ENCODE data around the gene PLPP7. TPM values are rescaled to one million over a fixed set of nuclear protein-coding genes. Genes with fewer than 3 reads are reported as not detected.
"Not testable (repeated sequence)": the region's sequence is repeated elsewhere in the genome, so short reads cannot be mapped to it uniquely, and the experiment has no call there.

PLPP7 gene
- total RNA-seq (2014; rRNA removed; shearing (Covaris generic)), result 0.56 and 1.6 TPM in 2 replicates
- 3.2 and 3.3 TPM in 2 replicates for polyA plus RNA-seq (2015; cell fraction: cytosol; rRNA removed)
- polyA plus RNA-seq (2015; cell fraction: nucleus; rRNA removed), result 1.7 and 2.8 TPM in 2 replicates

- peak; percentile 34 for DNase-seq (ENCODE audit: low read depth)
Measured at GRCh38 chr9:131289301-131290035, at the start of gene PLPP7. Gene PLPP7, plus strand, starts transcription at chr9:131289723. Its CDS starts 275 bp downstream, at chr9:131289998.

DNA sequence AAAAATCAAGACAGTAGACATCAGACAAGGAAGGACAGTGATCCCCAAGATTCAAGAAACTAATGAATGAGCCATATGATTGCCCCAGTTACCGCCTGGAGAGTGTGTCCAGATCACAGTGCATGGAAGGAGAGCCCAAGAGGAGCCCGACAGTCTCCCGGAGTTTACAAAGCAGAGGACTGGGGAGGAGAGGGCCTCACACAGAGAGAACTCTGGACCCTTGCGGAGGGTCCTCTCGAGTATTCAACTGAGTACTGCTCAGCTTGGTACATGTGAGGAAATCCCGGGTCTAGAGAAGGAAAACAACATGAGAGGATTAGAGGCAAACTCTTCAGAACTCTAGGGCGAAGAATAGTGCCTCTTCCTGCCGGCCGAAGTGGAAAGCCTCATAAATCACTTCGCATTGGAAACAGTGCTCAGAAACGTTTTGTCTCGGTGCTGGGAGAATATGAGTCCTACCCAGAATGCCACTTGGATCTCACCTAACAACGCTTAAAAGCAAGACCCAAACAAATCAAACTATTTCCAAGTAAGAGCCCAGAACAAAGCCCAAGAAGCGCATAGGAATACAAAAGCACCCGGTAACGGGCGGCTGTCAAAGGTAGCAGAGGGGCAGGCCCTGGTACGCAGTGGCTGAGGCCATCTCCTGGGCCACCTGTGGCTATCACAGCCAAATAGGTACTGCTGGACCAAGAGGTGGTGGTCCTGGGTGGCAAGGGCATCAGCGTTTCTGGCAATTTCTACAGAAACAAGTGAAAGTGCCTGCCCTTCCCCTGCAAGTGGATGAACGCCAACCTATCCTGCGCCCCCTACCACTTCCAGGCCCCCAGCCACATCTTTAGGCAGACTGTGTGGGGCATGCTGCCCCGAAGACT is 49.2 kb upstream of the PLPP7 start:
- no peak for DNase-seq (ENCODE audit: low read depth)

- not testable (repeated sequence) for DNase-seq (ENCODE audit: low read depth)
Measured at GRCh38 chr9:131244331-131244730, 45.2 kb upstream of the PLPP7 start.

- no peak for DNase-seq (ENCODE audit: low read depth)
Measured at GRCh38 chr9:131246618-131247017, 42.9 kb upstream of the PLPP7 start.

DNA sequence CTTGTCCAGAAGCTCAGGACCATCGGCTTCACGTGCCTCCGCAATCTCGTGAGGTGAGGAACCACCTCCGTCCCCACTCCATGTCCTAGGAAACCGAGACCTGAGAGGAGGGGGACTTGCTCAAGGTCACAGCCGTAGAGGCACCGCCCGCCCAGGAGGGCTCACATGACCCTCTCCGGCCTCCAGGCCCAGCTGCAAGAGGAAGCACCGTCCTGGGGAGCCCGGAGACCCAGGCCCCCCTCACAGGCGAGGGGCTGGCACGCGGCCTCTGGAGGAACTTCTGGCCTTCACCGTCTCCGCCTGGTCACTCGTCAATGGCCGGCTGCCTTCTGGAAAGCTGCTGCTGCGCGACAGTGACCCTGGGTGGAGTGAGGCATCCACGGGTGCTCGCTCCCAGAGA is 37.4 kb upstream of the PLPP7 start:
- DNase-seq (ENCODE audit: low read depth), result no peak

DNA sequence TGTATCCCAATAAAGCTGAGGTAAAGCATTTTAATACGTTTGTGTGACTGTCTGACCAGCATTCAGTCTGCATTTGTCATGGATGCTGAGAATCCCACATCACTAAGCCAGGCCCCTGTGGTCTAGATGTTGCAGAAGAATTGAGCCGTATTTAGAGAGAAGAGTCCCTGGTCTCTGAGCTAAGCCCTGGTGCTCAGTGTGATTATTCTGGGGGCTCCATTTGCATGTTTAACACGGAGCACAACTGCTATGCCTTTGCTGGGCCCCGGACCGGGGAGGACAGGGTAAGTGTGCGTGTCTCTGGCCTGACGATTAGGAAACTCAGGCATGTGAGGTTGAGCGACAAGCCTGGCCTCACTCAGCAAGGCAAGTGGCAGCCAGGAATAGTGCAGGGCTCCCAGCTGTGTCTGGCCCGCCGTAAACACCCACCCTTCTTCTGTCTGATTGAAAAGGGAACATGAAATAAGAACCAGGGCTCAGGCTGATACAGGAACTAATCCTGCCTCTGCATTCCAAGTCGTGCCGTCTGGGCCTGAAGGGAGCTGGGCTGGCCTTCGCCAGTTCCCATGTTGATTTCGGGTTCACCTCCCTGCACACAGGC is 35.5 kb upstream of the PLPP7 start:
- DNase-seq (ENCODE audit: low read depth), result no peak

GRCh38 chr9:131254626-131255025 is 34.9 kb upstream of the PLPP7 start:
- DNase-seq (ENCODE audit: low read depth), result no peak

- no peak for DNase-seq (ENCODE audit: low read depth)
Measured at GRCh38 chr9:131255676-131256197, 33.8 kb upstream of the PLPP7 start.

DNA sequence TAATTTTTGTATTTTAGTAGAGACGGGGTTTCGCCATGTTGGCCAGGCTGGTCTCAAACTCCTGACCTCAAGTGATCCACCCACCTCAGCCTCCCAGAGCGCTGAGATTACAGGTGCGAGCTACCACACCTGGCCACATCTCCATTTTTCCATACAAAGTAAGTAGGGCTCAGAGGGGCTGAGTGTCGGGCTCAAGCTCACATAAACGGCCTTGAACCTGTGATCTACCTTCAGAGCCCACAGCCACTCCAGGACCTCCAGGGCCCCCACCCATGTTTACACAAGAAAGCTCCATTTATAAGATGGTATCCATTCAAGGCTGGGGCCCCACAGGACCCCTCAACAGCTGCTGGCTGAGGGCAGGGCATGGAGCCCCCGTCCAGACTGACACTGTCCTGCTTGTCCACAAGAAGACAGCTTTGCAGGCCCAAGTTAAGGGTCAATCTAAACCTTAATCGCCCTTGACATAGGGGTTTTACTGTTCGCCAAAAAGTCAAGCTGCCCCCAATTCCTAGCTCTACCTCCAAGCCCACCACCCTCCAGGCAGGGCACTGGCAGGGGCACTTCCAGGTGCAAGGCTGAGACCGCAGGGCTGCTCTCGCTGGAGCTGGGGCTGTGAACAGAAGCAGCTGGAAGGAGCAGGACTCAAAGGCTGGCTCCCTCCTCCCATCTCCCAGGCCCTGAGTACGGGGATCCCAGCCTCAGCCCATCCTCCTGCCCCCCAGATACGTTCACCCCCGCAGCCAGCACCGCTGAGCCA is 32.1 kb upstream of the PLPP7 start:
- no peak for DNase-seq (ENCODE audit: low read depth)

- no peak for DNase-seq (ENCODE audit: low read depth)
Measured at GRCh38 chr9:131258186-131258585, 31.3 kb upstream of the PLPP7 start.

- DNase-seq (ENCODE audit: low read depth), result no peak
Measured at GRCh38 chr9:131258698-131259431, 30.7 kb upstream of the PLPP7 start.

DNA sequence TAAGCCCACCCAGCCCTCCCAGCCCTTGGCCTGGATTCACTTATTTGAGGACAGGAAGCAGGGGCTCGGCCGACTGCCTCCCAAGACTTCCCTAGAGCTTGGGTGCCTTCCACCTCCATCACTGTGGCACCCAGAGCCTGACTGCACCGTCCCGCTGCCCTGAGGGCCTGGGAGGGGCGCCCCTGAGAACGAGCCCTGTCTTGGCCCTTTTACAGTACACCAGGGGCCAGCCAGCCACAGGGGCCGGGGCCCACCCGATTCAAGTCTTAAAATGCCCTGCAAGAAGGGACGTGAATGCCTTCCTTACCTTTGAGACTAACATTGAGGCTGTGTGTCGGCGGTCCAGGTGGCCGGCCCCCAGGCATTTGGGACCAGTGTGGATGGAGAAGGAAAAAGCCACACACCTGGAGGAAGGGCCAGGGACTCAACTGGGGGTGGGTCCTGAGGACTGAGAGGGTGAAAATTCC is 30.1 kb upstream of the PLPP7 start:
- no peak for DNase-seq (ENCODE audit: low read depth)

GRCh38 chr9:131259916-131260597 is 29.5 kb upstream of the PLPP7 start:
- no peak for DNase-seq (ENCODE audit: low read depth)

DNA sequence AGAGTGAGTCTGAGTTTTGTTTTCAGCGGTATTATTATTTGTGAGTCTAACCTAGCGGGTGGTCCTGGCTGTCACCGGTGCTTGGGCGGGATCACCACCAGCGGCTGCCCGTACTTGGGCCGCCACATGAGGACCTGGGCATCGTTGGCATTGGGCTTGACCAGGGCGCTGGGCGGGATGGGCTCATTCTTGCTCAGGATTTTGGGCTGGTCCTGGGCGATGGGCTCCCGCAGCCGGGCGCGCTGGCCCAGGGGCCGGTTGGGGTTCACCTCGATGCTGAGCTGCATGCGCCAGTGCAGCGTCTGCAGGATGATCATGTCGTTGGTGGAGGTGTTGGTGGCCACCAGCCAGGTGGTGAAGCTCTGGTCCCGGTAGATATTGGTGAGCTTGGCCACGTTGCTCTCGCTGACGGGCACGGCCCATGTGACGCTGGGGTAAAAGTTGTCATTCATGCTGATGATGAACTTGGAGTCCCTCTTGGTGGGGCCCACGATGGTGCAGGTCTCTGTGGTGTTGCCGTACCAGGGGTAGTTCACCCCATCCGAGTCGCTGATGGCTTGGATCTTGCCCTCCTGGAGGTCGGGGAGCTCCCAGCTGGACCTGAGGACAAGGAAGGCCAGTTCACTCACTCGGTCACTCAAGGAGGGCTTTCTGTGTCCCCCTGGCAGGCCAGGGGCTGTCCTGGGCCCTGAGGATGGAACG is 28.6 kb upstream of the PLPP7 start:
- no peak for DNase-seq (ENCODE audit: low read depth)

DNA sequence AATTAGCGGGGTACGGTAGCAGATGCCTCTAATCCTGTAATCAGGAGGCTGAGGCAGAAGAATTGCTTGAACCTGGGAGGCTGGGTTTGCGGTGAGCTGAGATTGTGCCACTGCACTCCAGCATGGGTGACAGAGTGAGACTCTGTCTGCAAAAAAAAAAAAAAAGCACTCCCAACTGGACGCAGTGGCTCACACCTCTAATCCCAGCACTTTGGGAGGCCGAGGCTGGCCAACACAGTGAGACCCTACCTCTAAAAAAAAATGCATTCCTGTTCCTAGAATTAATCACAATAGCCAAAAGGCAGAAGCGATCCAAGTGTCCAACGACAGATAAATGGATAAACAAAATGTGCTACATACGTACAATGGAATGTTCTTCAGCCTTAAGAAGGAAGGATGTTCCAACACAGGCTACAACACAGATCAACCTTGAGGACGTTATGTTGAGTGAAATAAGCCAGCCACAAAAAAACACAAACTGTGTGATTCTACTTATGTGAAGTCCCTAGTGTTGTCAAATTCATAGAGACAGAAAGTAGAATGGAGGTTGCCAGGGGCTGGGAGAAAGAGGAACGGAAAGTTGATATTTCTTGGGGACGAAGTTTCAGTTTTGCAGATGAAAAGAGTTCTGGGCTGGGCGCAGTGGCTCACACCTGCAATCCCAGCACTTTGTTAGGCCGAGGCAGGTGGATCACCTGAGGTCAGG is 27.0 kb upstream of the PLPP7 start:
- DNase-seq (ENCODE audit: low read depth), result no peak

DNA sequence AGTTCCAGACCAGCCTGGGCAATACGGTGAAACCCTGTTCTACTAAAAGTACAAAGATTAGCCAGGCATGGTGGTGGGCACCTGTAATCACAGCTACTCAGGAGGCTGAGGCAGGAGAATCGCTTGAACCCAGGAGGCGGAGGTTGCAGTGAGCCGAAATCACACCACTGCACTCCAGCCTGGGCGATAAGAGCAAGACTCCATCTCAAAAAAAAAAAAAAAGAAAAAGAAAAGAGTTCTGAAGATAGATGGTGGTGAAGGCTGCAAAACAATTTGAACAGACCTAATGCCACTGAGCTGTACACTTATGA is 26.5 kb upstream of the PLPP7 start:
- not testable (repeated sequence) for DNase-seq (ENCODE audit: low read depth)

DNA sequence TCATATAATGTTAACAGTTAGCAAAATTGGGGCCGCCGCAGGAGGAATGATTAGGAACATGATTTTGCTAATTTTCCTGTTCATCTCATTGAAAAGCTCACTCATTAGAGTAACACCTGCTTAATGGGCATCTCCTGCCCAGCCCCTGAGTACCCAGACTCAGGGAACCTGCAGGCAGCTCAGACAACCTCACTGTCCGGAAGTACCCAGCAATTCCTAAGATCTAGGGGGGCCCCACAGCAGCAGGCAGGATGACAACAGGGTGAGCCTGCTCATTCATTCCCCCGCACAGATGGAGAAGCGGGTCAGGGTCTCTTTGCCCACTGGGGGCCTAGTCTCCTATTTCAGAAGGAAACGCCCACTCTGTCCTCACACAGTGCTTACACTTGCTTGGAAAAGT is 25.8 kb upstream of the PLPP7 start:
- no peak for DNase-seq (ENCODE audit: low read depth)

GRCh38 chr9:131264231-131264630 is 25.3 kb upstream of the PLPP7 start:
- no peak for DNase-seq (ENCODE audit: low read depth)
